MM.1S (cell line): ENCODE data around the gene UGGT2.

Experiments used
- CTCF ChIP-seq: fragments of 300-600 bp; sonication (generic); IDR thresholded peaks from 2 replicates; pipeline ENCODE4 v1.5.1; 2016; ENCODE audit warnings: antibody characterized with exemption, low read length, mixed read lengths
- EZH2phosphoT487 ChIP-seq: fragments of 300-600 bp; sonication (generic); IDR thresholded peaks from 2 replicates; pipeline ENCODE4 v1.6.1; 2018; ENCODE audit warnings: antibody characterized with exemption, low read length

GRCh38 chr13:95968906-95969305 is 84.3 kb downstream of the UGGT2 start:
- TF ChIP-seq CTCF (no peak), EZH2phosphoT487 (no peak)
